Fibroblast of skin of scalp (primary cell): ENCODE data around the gene SKP1.

Experiments
- DNase-seq: peaks from one replicate; pipeline ENCODE4 v3.0.0-alpha.2; 2013

SKP1 gene

DNA sequence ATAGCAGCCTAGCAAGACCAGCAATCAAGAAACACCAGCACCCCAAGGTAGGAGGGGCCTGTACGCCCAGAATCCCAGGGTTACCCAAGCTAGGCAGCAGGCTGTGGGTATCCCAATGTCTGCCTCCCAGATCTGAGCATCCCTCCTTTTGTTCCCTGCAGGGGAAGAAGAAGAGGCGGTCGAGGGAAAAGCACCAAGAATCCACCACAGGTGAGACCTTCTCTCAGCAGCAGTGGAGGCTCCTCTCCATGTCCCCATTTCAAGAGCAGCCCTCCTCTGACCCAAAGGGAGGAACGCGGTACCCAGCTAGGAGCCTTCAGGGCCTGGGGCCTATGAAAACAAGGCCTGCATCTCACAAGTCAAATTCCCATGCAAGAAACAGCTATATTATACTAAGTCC lies 33.3 kb downstream of the SKP1 start:
- no peak for DNase-seq

GRCh38 chr5:134142806-134143205 lies 33.9 kb downstream of the SKP1 start:
- no peak for DNase-seq

GRCh38 chr5:134142052-134142451 lies 34.7 kb downstream of the SKP1 start:
- DNase-seq: no peak

GRCh38 chr5:134141331-134142050 lies 35.3 kb downstream of the SKP1 start:
- DNase-seq: peak; percentile 22

- DNase-seq: peak; percentile 68
Measured at GRCh38 chr5:134140530-134141201, 36.1 kb downstream of the SKP1 start.

DNA sequence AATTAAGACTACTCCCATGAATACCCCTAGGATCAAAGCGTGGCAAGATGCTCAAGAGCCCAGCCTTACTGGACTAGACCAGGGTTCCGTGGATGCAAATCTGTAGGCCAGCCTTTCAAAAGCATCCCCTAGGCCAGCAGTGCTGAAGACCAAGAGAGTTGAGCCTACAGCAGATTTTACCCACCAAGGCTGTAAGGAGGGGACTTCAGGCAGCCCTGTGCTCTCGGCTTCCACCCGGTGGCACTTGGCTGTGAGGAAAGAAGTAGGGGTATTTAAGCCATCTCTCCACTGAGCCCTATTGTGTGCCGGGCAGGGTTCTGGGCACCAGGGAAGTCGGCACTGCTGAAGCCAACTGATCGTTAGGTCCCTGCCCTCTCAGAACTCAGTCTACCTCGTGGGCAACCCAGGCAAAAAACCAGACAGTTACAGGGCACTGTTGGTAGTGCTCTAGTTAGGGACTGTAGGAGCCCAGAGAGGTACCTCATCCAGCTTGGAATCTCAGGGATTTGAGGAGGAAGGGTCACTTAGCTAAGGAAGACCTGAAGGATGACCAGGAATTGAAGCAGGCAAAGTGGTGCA lies 36.8 kb downstream of the SKP1 start:
- DNase-seq: no peak

GRCh38 chr5:134139377-134139851 lies 37.3 kb downstream of the SKP1 start:
- no peak for DNase-seq

GRCh38 chr5:134138416-134139376 lies 38.1 kb downstream of the SKP1 start:
- DNase-seq: peak; percentile 20

- DNase-seq: no peak
Measured at GRCh38 chr5:134136771-134137170, 40.0 kb downstream of the SKP1 start.

DNA sequence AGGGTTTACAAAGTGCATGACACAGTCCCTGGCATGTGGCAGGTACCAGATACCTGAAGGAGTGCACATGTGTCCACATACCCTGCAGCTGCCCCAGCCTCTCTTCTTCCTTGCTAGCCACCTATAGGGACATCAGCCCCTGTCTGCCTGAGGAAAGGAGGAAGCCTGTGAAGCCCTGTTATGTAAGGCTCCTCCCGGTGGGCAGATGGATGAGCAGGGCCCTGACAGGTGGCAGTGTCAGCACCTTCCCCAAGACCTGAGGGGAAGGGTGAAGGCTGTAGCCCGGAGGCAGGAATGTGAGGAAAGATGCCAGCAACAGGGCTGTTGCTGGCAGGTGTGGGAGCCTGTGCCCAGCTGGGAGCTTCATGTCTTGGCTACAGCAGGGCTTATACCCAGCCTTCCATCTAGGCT lies 40.5 kb downstream of the SKP1 start:
- DNase-seq: no peak

DNA sequence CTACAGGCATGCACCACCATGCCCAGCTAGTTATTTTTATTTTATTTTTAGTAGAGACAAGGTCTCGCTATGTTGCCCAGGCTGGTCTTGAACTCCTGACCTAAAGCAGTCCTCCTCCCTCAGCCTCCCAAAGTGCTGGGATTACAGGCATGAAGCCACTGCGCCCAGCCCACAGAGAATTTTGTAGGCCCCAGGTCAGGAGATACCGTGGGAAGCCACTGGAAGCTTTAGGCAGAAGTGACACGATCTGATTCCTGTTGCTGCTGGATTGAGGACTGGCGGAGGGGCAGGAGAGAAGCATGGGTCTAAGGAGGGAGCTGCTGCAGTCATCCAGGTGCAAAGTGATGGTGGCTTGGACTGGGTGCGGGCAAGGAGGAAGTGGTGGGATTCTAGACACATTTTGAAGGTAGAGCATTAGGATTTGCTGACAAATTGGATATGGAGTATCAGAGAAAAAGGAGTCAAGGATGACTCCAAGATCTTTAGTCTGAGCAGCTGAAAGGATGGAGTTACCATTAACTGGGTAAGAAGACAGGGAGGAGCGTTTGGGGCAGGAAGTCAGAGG lies 41.6 kb downstream of the SKP1 start:
- no peak for DNase-seq

- DNase-seq: no peak
Measured at GRCh38 chr5:134133995-134134541, 42.7 kb downstream of the SKP1 start.

DNA sequence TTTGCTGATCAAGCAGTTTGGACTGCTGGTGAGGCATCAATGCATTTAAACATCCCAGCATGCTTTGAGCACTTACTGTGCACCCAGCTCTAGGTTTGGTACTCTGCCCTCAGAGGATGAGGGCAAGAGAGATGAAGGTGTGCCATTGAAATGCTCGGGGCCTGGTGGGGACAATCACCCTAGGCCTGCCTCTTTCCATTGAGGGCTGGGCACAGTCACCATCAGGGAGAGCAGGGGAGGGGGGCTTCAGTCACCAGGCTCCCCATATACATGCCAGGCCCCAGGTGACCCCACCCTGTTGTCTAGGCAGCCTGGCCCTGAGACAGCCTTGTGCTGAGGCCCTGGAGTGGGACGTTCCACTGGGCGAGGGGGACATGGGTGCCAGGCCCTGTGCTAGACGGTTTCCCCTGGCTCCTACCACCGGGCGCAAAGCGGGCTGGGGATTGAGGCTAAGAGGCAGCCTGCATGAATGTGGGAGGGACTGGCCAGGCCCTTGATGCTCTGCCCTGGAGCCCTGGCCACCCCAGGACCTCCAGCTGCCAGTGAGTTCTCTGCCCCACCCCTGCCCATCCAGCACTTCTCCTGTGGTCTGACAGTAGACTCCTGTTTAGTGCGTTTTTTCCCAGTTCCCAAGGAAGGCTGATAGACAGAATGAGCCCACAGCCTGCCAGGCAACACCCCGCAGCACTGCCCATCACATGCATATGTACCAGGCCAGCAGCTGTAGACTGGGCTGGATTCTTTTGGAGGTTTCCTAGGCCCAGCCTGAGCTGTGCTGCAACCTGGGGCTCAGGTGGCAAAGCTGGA lies 43.4 kb downstream of the SKP1 start:
- no peak for DNase-seq

DNA sequence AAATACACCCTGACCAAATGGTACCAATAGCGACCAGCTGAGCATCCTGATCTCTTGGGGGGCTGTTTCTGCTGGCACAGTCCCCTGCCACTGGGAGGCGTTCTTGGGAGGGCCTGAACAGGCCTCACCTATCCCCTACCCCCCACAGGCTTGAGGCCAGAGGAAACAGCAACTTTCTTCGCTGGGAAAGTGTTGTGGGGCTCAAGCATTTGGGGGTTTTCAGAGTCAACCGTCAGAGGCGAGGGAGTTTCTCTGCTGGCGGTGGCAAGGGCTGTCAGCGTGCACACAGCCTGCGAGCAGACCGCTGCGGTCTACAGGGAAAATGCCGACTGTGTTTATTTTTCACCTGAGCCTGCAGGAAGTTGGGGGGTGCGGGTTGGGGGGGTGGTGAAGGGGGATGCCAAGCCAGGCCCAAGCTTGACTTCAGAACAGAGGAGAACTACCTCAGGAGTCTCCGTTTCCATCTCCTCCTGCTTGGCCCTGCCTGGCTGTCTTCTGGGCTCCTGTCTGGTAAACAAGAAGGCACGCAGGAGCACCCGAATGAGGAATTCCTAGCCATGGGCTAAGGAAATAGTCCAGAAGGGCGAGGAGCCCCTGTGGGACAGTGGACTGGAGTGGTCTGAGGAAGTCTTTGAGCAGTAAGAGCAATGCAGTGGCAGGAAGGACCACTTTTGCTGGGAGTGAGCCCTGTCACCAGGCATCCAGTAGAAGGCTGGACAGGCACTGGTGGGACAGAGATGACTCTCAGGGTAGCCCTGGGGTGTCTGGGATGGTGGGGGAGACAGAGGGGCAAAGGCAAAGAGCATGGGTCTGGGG lies 44.2 kb downstream of the SKP1 start:
- no peak for DNase-seq

DNA sequence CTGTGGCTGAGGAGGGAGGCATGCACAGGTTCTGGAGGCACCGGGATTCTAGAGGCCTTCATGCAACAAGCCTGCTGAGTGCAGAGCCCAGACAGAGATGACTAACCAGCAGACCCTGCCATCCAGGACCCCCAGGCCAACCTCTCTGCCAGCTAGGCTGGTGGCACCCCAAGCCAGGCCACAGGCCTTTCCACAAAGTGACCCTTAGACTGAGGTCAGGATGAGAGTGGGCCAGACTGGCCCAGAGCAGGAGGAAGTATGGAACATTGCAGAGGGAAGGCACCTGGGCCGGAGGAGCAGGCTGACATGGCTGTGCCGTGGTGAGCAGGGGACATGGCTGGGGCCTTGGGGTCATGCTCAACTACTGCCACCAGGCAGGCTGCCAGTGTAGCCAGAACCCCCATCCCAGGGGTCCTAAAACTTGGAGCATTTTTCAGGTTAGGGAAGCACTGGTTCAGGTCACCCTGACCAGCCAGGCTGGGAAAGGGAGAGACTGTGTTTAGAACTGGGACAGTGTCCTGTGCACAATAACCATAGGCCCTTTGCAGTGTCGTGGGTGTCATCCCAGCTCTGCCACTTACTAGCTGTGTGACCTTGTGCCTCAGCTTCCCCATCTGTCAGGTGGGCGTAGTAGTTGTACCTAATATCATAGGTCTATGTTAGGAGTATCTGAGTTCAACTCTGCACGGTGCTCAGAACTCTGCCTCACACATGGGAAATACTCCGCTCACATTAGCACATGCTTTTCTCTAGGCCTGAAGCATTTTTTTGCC lies 45.0 kb downstream of the SKP1 start:
- DNase-seq: no peak

- DNase-seq: no peak
Measured at GRCh38 chr5:134131165-134131564, 45.6 kb downstream of the SKP1 start.

- no peak for DNase-seq
Measured at GRCh38 chr5:134130239-134130945, 46.4 kb downstream of the SKP1 start.

DNA sequence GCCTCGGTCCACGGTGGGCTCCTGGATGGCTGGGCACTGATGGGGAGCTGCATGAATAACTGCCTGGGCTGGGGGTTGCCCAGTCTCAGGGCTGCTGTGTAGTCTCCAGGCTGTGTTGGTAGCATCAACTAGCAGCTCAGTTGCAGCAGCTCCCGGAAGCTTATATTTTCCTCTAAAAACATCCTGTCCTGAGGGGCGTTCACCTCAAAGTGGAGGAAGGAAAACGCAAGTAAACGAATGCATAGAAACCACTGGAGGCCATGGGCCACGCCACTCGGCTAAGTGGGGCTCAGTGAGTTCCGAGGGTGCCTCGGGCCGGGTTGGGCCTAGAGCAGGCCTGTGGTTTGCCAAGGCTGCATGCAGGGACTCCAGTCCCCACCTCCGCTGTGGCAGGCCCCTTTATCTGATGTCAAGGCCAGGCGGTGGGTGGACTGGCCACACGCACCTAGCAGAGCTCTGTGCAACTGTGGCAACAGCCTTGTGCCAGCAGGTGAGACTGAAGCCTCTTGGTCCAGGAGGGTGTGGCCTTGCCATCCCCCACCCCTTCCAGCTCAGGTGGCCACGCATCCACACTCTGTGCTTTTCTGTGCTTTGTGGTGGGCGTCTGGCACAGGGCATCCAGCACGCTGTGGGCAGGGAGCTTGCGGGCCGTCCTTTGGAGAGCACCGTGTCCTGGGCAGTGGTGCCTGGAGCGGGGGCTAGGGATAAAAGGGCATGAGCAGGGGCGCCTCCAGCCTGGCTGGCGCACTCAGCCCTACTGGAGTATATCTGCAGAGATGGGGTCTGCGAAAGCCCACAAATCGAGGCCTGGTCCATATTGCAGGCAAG lies 47.1 kb downstream of the SKP1 start:
- no peak for DNase-seq
